SU-DHL-6 (cell line): ENCODE measurements around the gene CHST12.

Experiments used
- H2AFZ ChIP-seq: fragments of 200-600 bp; sonication (generic); 2 replicates; pipeline ENCODE4 v1.6.1; 2014; ENCODE audit warnings: low read depth, mild to moderate bottlenecking, moderate library complexity, mixed read lengths, antibody characterized with exemption, low read length; ENCODE audit not compliant: severe bottlenecking
- H3F3A ChIP-seq: fragments of 200-600 bp; shearing (Covaris generic); 2 replicates; pipeline ENCODE4 v1.6.0; 2016; ENCODE audit warnings: antibody characterized with exemption, mild to moderate bottlenecking; ENCODE audit not compliant: insufficient read depth
- H3K27ac ChIP-seq: fragments of 200-600 bp; sonication (generic); 2 replicates; pipeline ENCODE4 v1.5.1; 2016; ENCODE audit warnings: low read depth, mild to moderate bottlenecking, low read length, moderate library complexity, mixed read lengths
- H3K27me3 ChIP-seq: fragments of 200-600 bp; sonication (generic), shearing (Covaris generic); 2 replicates; pipeline ENCODE4 v1.6.0; 2014; ENCODE audit warnings: mild to moderate bottlenecking, low read length
- H3K36me3 ChIP-seq: fragments of 200-600 bp; sonication (generic); 2 replicates; pipeline ENCODE4 v1.6.1; 2014; ENCODE audit warnings: mild to moderate bottlenecking, low read length, mixed read lengths
- H3K4me2 ChIP-seq: fragments of 300-600, 200-600 bp; shearing (Covaris generic), sonication (generic); 2 replicates; pipeline ENCODE4 v1.6.0; 2014; ENCODE audit warnings: low read length, low read depth, mild to moderate bottlenecking; ENCODE audit not compliant: poor library complexity, severe bottlenecking
- H3K4me3 ChIP-seq: fragments of 200-600 bp; sonication (generic); 2 replicates; pipeline ENCODE4 v1.5.1; 2014; ENCODE audit warnings: antibody characterized with exemption, low read length, mild to moderate bottlenecking, mixed read lengths; ENCODE audit not compliant: insufficient read depth, poor library complexity, severe bottlenecking
- H3K79me2 ChIP-seq: fragments of 200-600 bp; sonication (generic); 2 replicates; pipeline ENCODE4 v1.6.1; 2014; ENCODE audit warnings: mild to moderate bottlenecking, low read length, moderate library complexity; ENCODE audit not compliant: insufficient read depth
- H3K9ac ChIP-seq: fragments of 200-600 bp; sonication (generic); 2 replicates; pipeline ENCODE4 v1.7.0; 2014; ENCODE audit warnings: mild to moderate bottlenecking, low read length
- H3K9me2 ChIP-seq: fragments of 200-600 bp; sonication (generic); replicated peaks from 2 replicates; pipeline ENCODE4 v1.6.1; 2014; ENCODE audit warnings: low read length; ENCODE audit not compliant: insufficient read depth
- H3K9me3 ChIP-seq: fragments of 200-600 bp; sonication (generic); 2 replicates; pipeline ENCODE4 v1.6.1; 2014; ENCODE audit warnings: low read length, mixed read lengths; ENCODE audit not compliant: insufficient read depth
- H4K20me1 ChIP-seq: fragments of 200-600 bp; sonication (generic); 2 replicates; pipeline ENCODE4 v1.6.1; 2014; ENCODE audit warnings: low read depth, mild to moderate bottlenecking, antibody characterized with exemption, low read length, moderate library complexity, mixed read lengths
- EZH2phosphoT487 ChIP-seq: fragments of 200-600 bp; sonication (generic), shearing (Covaris generic); conservative IDR thresholded peaks from 2 replicates; pipeline ENCODE4 v1.6.1; 2018; ENCODE audit warnings: mild to moderate bottlenecking, antibody characterized with exemption, low read length, moderate library complexity, mixed read lengths
- TF ChIP-seq, protein P1 (sequence below): fragments of 200-600 bp; sonication (generic); IDR thresholded peaks from one replicate; pipeline ENCODE4 v1.5.1; 2017; ENCODE audit warnings: antibody characterized with exemption, mild to moderate bottlenecking, low read length, moderate library complexity; ENCODE audit not compliant: insufficient read depth, poor library complexity, severe bottlenecking

The CHST12 gene

DNA sequence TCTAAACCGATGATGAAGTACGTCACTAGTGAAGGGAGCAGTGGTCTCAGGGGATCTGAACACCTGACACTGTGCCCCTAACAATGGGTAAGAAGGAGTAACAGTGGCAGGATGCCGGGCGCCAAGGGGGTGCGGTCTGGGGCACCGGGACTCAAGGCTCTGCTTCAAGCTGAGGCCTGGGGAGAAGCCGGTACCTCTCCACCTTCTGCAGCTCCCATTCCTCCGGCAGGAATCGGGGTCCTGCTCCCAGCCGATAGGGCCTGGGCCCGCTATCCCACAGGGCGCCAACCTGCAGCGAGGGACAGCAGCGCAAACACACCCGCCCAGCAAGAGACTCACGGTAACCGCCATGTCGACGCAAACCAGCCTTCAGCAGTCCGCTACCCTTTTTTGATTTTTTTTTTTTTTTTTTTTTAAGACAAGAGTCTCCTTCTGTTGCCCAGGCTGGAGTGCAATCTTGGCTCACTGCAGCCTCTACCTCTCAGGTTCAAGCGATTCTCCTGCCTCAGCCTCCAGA is 8.8 kb upstream of the CHST12 start:
- H3K36me3 ChIP-seq = no peaks in the 10 kb centered on the region
- TF ChIP-seq, protein P1, sequence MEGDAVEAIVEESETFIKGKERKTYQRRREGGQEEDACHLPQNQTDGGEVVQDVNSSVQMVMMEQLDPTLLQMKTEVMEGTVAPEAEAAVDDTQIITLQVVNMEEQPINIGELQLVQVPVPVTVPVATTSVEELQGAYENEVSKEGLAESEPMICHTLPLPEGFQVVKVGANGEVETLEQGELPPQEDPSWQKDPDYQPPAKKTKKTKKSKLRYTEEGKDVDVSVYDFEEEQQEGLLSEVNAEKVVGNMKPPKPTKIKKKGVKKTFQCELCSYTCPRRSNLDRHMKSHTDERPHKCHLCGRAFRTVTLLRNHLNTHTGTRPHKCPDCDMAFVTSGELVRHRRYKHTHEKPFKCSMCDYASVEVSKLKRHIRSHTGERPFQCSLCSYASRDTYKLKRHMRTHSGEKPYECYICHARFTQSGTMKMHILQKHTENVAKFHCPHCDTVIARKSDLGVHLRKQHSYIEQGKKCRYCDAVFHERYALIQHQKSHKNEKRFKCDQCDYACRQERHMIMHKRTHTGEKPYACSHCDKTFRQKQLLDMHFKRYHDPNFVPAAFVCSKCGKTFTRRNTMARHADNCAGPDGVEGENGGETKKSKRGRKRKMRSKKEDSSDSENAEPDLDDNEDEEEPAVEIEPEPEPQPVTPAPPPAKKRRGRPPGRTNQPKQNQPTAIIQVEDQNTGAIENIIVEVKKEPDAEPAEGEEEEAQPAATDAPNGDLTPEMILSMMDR = no peak
- TF ChIP-seq EZH2phosphoT487 = no peak
- H2AFZ ChIP-seq = no peak overlapping the region
- H3F3A ChIP-seq = peaks cover 5% of the 10 kb centered on the region
- no peaks in the 10 kb centered on the region for H4K20me1 ChIP-seq
- no peaks in the 10 kb centered on the region for H3K27me3 ChIP-seq
- no peaks in the 10 kb centered on the region for H3K9me3 ChIP-seq
- H3K79me2 ChIP-seq = no peaks in the 10 kb centered on the region
- no peak overlapping the region for H3K4me2 ChIP-seq
- no peak overlapping the region for H3K27ac ChIP-seq
- no peaks in the 10 kb centered on the region for H3K9me2 ChIP-seq
- no peak overlapping the region for H3K4me3 ChIP-seq
- no peak overlapping the region for H3K9ac ChIP-seq

DNA sequence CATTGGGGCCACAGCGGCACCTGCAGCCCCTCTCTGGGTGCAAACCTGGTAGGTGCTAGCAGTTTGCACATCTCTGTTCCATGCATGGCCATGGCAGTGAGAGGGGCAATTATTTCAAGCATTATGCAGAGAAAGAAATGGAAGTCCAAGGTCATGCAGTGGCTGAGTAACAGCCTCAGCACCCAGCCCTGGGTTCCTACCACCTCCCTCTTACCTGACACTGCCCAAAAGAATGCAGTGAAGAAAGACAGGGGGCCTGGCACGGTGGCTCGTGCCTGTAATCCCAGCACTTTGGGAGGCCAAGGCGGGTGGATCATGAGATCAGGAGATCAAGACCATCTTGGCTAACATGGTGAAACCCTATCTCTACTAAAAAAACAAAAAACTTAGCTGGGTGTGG is 4.9 kb upstream of the CHST12 start:
- no peaks in the 10 kb centered on the region for H3K9me3 ChIP-seq
- no peak for TF ChIP-seq EZH2phosphoT487
- TF ChIP-seq, protein P1 = no peak
- no peak overlapping the region for H3K4me3 ChIP-seq
- H3K36me3 ChIP-seq = no peaks in the 10 kb centered on the region
- no peaks in the 10 kb centered on the region for H3K9me2 ChIP-seq
- H3K27me3 ChIP-seq = no peaks in the 10 kb centered on the region
- H3K27ac ChIP-seq = no peak overlapping the region
- H3F3A ChIP-seq = peaks cover 14% of the 10 kb centered on the region
- H2AFZ ChIP-seq = no peak overlapping the region
- H3K79me2 ChIP-seq = no peaks in the 10 kb centered on the region
- H3K9ac ChIP-seq = no peak overlapping the region
- H3K4me2 ChIP-seq = no peak overlapping the region
- no peaks in the 10 kb centered on the region for H4K20me1 ChIP-seq

DNA sequence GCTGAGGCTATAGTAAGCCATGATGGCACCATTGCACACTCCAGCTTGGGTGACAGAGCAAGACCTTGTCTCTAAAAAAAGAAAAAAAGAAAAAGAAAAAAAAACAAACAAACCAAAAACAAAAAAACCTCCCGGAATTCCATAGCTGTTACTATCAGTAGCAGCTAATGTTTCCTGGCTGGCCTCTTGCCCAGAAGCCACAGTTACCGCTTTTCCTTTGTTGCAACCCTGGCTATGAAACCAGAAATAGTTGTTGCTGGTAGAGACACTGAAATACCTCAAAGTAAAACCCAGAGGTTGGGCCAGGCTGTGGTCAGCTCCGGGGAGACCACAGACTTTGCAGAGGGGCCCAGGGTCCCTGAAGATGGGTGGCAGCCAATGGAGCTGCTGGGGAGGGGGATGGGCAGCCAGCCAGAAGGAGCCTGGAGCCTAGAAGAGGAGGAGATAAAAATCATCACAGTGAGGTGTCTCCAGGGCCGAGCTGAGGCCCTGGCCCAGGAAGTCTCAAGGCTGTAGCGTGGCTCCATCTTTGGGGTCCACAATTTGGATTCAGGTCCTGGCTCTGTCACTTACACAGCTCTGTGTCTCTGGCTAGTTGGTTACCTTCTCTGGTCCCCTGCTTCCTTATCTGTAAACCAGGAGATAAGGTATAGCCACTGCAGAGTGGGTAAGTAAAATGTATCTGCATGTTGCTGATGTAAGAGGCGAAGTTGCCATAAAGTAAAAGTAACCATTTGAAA is 3.4 kb upstream of the CHST12 start:
- Histone ChIP-seq H3K27ac (no peak overlapping the region), H4K20me1 (no peaks in the 10 kb centered on the region), H3K9me3 (no peaks in the 10 kb centered on the region), H3K36me3 (no peaks in the 10 kb centered on the region), H3K4me2 (no peak overlapping the region), H3F3A (peaks cover 12% of the 10 kb centered on the region), H3K4me3 (no peak overlapping the region), H3K27me3 (no peaks in the 10 kb centered on the region), H2AFZ (no peak overlapping the region), H3K9ac (no peak overlapping the region), H3K9me2 (no peaks in the 10 kb centered on the region), H3K79me2 (no peaks in the 10 kb centered on the region)
- TF ChIP-seq EZH2phosphoT487 = no peak
- TF ChIP-seq, protein P1 = no peak
